HEK293 (cell line): ENCODE measurements around the gene CLNK.

Source experiments
- CTCF ChIA-PET: fragments of 350-600 bp; formaldehyde crosslinking; extraction: SDS; loops from one replicate; lab custom pipeline; 2021; ENCODE audit warnings: antibody characterized with exemption; lab: Yijun Ruan, JAX
- POLR2A ChIA-PET: fragments of 300-600 bp; formaldehyde crosslinking; extraction: SDS; loops from one replicate; lab custom pipeline; 2020; ENCODE audit warnings: antibody characterized with exemption, inconsistent platforms; lab: Yijun Ruan, JAX
- H3K27ac ChIP-seq: fragments of 200-500 bp; sonication (Bioruptor generic); 2 replicates; pipeline ENCODE4 v1.5.1; 2014; ENCODE audit warnings: low read depth, low read length, control low read depth, inconsistent platforms; ENCODE audit errors: extremely low read depth
- H3K36me3 ChIP-seq, 2 experiments: fragments of 200-500 bp in 1 of 2; sonication (Bioruptor generic) in 1 of 2; 1 replicate in 1 of 2; 2 replicates in 1 of 2; pipeline ENCODE4 v1.5.1; 2014 to 2017; ENCODE audit warnings: inconsistent platforms in 2 of 2, low read length in 2 of 2; ENCODE audit not compliant: control insufficient read depth in 2 of 2, insufficient read depth in 1 of 2
- H3K4me1 ChIP-seq: fragments of 200-500 bp; sonication (Bioruptor generic); 2 replicates; pipeline ENCODE4 v1.5.1; 2014; ENCODE audit warnings: mild to moderate bottlenecking, low read length, inconsistent platforms; ENCODE audit not compliant: control insufficient read depth, insufficient read depth
- H3K4me3 ChIP-seq: 2 replicates; pipeline ENCODE4 v1.5.1; 2011; ENCODE audit warnings: low read depth, mild to moderate bottlenecking, control low read depth, low read length, moderate library complexity
- H3K9me3 ChIP-seq: fragments of 200-500 bp; sonication (Bioruptor generic); 2 replicates; pipeline ENCODE4 v1.5.1; 2014; ENCODE audit warnings: low read depth, low read length, inconsistent platforms; ENCODE audit not compliant: control insufficient read depth, insufficient read depth
- BCL11A ChIP-seq: fragments of 450-650 bp; formaldehyde crosslinking; IDR thresholded peaks from 2 replicates; pipeline ENCODE4 v1.5.1; 2016; ENCODE audit warnings: low read depth, missing biosample characterization, missing genetic modification characterization
- IKZF3 ChIP-seq: fragments of 450-650 bp; IDR thresholded peaks from 2 replicates; pipeline ENCODE4 v1.5.0; 2018; ENCODE audit warnings: missing biosample characterization, mild to moderate bottlenecking, missing genetic modification characterization, moderate library complexity
- SP3 ChIP-seq: fragments of 450-650 bp; formaldehyde crosslinking; IDR thresholded peaks from 2 replicates; pipeline ENCODE4 v1.5.1; 2016; ENCODE audit warnings: missing biosample characterization, missing genetic modification characterization
- SP7 ChIP-seq: fragments of 450-650 bp; formaldehyde crosslinking; IDR thresholded peaks from 2 replicates; pipeline ENCODE4 v1.5.1; 2016; ENCODE audit warnings: missing biosample characterization, missing genetic modification characterization
- TRIM28 ChIP-seq: IDR thresholded peaks from 2 replicates; pipeline ENCODE4 v1.6.1; 2011; ENCODE audit warnings: low read length, control low read depth, borderline replicate concordance
- ZBTB1 ChIP-seq: fragments of 450-650 bp; formaldehyde crosslinking; IDR thresholded peaks from 2 replicates; pipeline ENCODE4 v1.5.1; 2016; ENCODE audit warnings: missing biosample characterization, missing genetic modification characterization
- ZBTB17 ChIP-seq: fragments of 450-650 bp; formaldehyde crosslinking; IDR thresholded peaks from 2 replicates; pipeline ENCODE4 v1.5.1; 2016; ENCODE audit warnings: missing biosample characterization, missing genetic modification characterization
- ZBTB7A ChIP-seq: fragments of 450-650 bp; formaldehyde crosslinking; IDR thresholded peaks from 2 replicates; pipeline ENCODE4 v1.5.1; 2016; ENCODE audit warnings: low read depth, missing biosample characterization, missing genetic modification characterization
- ZEB2 ChIP-seq: fragments of 450-650 bp; formaldehyde crosslinking; IDR thresholded peaks from 2 replicates; pipeline ENCODE4 v1.5.1; 2016; ENCODE audit warnings: missing biosample characterization, missing genetic modification characterization
- ZFP3 ChIP-seq: fragments of 450-650 bp; formaldehyde crosslinking; IDR thresholded peaks from 2 replicates; pipeline ENCODE4 v1.5.1; 2016; ENCODE audit warnings: low read depth, missing biosample characterization, missing genetic modification characterization
- ZFP41 ChIP-seq: fragments of 450-650 bp; formaldehyde crosslinking; IDR thresholded peaks from 2 replicates; pipeline ENCODE4 v1.5.1; 2016; ENCODE audit warnings: missing biosample characterization, missing genetic modification characterization, borderline replicate concordance
- ZNF140 ChIP-seq: fragments of 450-650 bp; formaldehyde crosslinking; IDR thresholded peaks from 2 replicates; pipeline ENCODE4 v1.5.1; 2016; ENCODE audit warnings: missing biosample characterization, missing genetic modification characterization
- ZNF211 ChIP-seq: fragments of 450-650 bp; formaldehyde crosslinking; IDR thresholded peaks from 2 replicates; pipeline ENCODE4 v1.5.1; 2016; ENCODE audit warnings: low read depth, missing biosample characterization, missing genetic modification characterization
- ZNF341 ChIP-seq: fragments of 450-650 bp; formaldehyde crosslinking; IDR thresholded peaks from 2 replicates; pipeline ENCODE4; 2016; ENCODE audit warnings: low read depth, missing biosample characterization, missing genetic modification characterization
- ZNF350 ChIP-seq: fragments of 450-650 bp; formaldehyde crosslinking; IDR thresholded peaks from 2 replicates; pipeline ENCODE4 v1.5.0; 2017; ENCODE audit warnings: missing biosample characterization, mild to moderate bottlenecking, missing genetic modification characterization
- ZNF473 ChIP-seq: fragments of 450-650 bp; formaldehyde crosslinking; IDR thresholded peaks from 2 replicates; pipeline ENCODE4 v1.5.1; 2017; ENCODE audit warnings: missing biosample characterization, missing genetic modification characterization
- ZNF521 ChIP-seq: fragments of 450-650 bp; formaldehyde crosslinking; IDR thresholded peaks from 2 replicates; pipeline ENCODE4 v1.5.1; 2017; ENCODE audit warnings: missing biosample characterization, mild to moderate bottlenecking, missing genetic modification characterization
- ZNF529 ChIP-seq: fragments of 450-650 bp; formaldehyde crosslinking; IDR thresholded peaks from 2 replicates; pipeline ENCODE4 v1.5.1; 2017; ENCODE audit warnings: missing genetic modification characterization, missing biosample characterization; ENCODE audit not compliant: insufficient replicate concordance
- ZNF549 ChIP-seq: fragments of 450-650 bp; IDR thresholded peaks from 2 replicates; pipeline ENCODE4 v1.5.1; 2018; ENCODE audit warnings: missing biosample characterization, missing genetic modification characterization, mild to moderate bottlenecking, inconsistent platforms, moderate library complexity
- ZNF561 ChIP-seq: fragments of 450-650 bp; IDR thresholded peaks from 2 replicates; pipeline ENCODE4 v1.5.1; 2018; ENCODE audit warnings: missing biosample characterization, missing genetic modification characterization, borderline replicate concordance
- ZNF571 ChIP-seq: fragments of 450-650 bp; formaldehyde crosslinking; IDR thresholded peaks from 2 replicates; pipeline ENCODE4 v1.5.0; 2017; ENCODE audit warnings: missing biosample characterization, missing genetic modification characterization
- ZNF596 ChIP-seq: fragments of 450-650 bp; IDR thresholded peaks from 2 replicates; pipeline ENCODE4 v1.5.0; 2018; ENCODE audit warnings: missing biosample characterization, mild to moderate bottlenecking, missing genetic modification characterization, moderate library complexity
- ZNF624 ChIP-seq: fragments of 450-650 bp; formaldehyde crosslinking; IDR thresholded peaks from 2 replicates; pipeline ENCODE4 v1.5.1; 2017; ENCODE audit warnings: missing biosample characterization, missing genetic modification characterization
- ZNF660 ChIP-seq: fragments of 450-650 bp; IDR thresholded peaks from 2 replicates; pipeline ENCODE4 v1.5.1; 2018; ENCODE audit warnings: missing biosample characterization, mild to moderate bottlenecking, missing genetic modification characterization
- ZNF747 ChIP-seq: fragments of 450-650 bp; formaldehyde crosslinking; IDR thresholded peaks from 2 replicates; pipeline ENCODE4 v1.5.1; 2016; ENCODE audit warnings: missing biosample characterization, missing genetic modification characterization
- ZNF768 ChIP-seq: fragments of 450-650 bp; formaldehyde crosslinking; IDR thresholded peaks from 2 replicates; pipeline ENCODE4 v1.5.1; 2018; ENCODE audit warnings: missing biosample characterization, mild to moderate bottlenecking, missing genetic modification characterization
- ZNF777 ChIP-seq: fragments of 450-650 bp; formaldehyde crosslinking; IDR thresholded peaks from 2 replicates; pipeline ENCODE4 v1.5.1; 2017; ENCODE audit warnings: missing biosample characterization, missing genetic modification characterization, borderline replicate concordance
- TF ChIP-seq, protein P1 (sequence below): fragments of 450-650 bp; formaldehyde crosslinking; IDR thresholded peaks from 2 replicates; pipeline ENCODE4 v1.5.1; 2017; ENCODE audit warnings: missing biosample characterization, missing genetic modification characterization
- TF ChIP-seq, protein P2 (sequence below): fragments of 450-650 bp; formaldehyde crosslinking; IDR thresholded peaks from 2 replicates; pipeline ENCODE4 v1.5.1; 2016; ENCODE audit warnings: missing biosample characterization, missing genetic modification characterization
- TF ChIP-seq, protein P3 (sequence below): fragments of 450-650 bp; formaldehyde crosslinking; optimal IDR thresholded peaks from 2 replicates; pipeline ENCODE3; 2016; ENCODE audit warnings: missing biosample characterization, mild to moderate bottlenecking, missing genetic modification characterization
- TF ChIP-seq, protein P4 (sequence below): IDR thresholded peaks from 2 replicates; pipeline ENCODE4 v1.6.1; 2011; ENCODE audit warnings: mild to moderate bottlenecking, low read depth, low read length, borderline replicate concordance

The CLNK gene

DNA sequence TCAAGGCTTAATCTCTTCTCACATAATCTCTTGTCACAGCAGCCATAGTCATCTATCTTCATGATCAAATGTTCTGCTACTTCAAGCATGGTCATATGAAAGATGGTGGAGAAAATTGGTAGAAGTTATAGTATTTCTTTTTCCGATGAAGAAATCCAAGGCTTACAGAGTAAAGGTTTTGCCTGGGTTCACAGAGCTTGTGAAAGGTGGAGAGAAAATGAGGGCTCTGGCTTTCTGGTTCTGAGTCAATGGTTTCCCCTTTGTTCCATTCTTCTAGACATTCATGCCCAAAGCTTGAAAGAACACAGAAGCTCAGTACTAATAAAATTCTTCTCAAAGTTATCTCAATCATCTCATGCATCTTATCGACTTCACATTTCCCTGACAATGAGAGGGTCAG lies 36.1 kb downstream of the CLNK start:
- POLR2A ChIA-PET: no interaction called here

DNA sequence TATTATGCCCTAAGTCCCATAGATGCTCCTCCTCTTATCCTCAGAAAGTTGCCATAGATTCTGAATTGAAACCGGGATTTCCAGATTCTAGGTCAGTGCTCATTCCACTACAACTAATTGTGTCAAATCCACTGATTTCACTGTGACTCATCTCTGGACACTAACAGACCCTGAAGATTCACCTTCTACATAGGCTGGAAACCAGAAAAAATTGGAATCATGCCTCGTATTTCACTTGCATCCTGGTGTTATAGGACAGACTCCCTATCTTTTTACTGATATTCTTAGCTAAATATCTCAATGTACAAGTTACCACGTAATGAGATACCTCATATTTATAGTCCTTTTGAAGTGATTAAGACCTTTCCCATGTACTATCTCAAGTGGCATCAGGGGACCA lies 36.7 kb downstream of the CLNK start:
- Histone ChIP-seq H3K27ac (no peak overlapping the region), H3K4me1 (no peaks in the 10 kb centered on the region), H3K4me3 (no peak overlapping the region), H3K9me3 (no peaks in the 10 kb centered on the region), H3K36me3 (no peaks in the 10 kb centered on the region)
- POLR2A ChIA-PET: no interaction called here
- TF ChIP-seq TRIM28 (no peak), ZNF660 (tag by site-specific recombination) (no peak), ZFP3 (no peak), BCL11A (no peak), ZNF529 (tag by site-specific recombination) (no peak), ZNF521 (tag by site-specific recombination) (no peak), IKZF3 (tag by site-specific recombination) (no peak), ZNF596 (tag by site-specific recombination) (no peak), ZNF549 (tag by site-specific recombination) (no peak), ZNF624 (tag by site-specific recombination) (no peak), ZNF561 (no peak), SP3 (tag by site-specific recombination) (no peak), ZNF350 (tag by site-specific recombination) (no peak), ZNF211 (tag by site-specific recombination) (no peak), ZNF768 (tag by site-specific recombination) (no peak), ZNF473 (no peak)
- TF ChIP-seq, protein P1, sequence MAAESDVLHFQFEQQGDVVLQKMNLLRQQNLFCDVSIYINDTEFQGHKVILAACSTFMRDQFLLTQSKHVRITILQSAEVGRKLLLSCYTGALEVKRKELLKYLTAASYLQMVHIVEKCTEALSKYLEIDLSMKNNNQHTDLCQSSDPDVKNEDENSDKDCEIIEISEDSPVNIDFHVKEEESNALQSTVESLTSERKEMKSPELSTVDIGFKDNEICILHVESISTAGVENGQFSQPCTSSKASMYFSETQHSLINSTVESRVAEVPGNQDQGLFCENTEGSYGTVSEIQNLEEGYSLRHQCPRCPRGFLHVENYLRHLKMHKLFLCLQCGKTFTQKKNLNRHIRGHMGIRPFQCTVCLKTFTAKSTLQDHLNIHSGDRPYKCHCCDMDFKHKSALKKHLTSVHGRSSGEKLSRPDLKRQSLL (tag by site-specific recombination): no peak
- TF ChIP-seq, protein P2, sequence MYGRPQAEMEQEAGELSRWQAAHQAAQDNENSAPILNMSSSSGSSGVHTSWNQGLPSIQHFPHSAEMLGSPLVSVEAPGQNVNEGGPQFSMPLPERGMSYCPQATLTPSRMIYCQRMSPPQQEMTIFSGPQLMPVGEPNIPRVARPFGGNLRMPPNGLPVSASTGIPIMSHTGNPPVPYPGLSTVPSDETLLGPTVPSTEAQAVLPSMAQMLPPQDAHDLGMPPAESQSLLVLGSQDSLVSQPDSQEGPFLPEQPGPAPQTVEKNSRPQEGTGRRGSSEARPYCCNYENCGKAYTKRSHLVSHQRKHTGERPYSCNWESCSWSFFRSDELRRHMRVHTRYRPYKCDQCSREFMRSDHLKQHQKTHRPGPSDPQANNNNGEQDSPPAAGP (tag by site-specific recombination): no peak
- TF ChIP-seq, protein P3, sequence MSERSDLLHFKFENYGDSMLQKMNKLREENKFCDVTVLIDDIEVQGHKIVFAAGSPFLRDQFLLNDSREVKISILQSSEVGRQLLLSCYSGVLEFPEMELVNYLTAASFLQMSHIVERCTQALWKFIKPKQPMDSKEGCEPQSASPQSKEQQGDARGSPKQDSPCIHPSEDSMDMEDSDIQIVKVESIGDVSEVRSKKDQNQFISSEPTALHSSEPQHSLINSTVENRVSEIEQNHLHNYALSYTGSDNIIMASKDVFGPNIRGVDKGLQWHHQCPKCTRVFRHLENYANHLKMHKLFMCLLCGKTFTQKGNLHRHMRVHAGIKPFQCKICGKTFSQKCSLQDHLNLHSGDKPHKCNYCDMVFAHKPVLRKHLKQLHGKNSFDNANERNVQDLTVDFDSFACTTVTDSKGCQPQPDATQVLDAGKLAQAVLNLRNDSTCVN (tag by site-specific recombination): no peak
- TF ChIP-seq, all 188 proteins: peak for 0
- CTCF ChIA-PET: interaction anchor here (0.6 kb wide), 1 partner anchor 346 kb away, joined by 3 read pairs; no protein-coding TSS in a partner anchor

More for the DNA sequence above, 36.1 kb downstream of the CLNK start:
- TF ChIP-seq ZEB2 (tag by site-specific recombination) (no peak), ZBTB1 (no peak), ZBTB7A (tag by site-specific recombination) (no peak), ZNF777 (tag by site-specific recombination) (no peak), ZNF571 (tag by site-specific recombination) (no peak), ZBTB17 (tag by site-specific recombination) (no peak), ZNF341 (no peak), SP7 (tag by site-specific recombination) (no peak), ZNF140 (tag by site-specific recombination) (no peak), ZFP41 (tag by site-specific recombination) (no peak), ZNF747 (no peak)
- TF ChIP-seq, protein P4, sequence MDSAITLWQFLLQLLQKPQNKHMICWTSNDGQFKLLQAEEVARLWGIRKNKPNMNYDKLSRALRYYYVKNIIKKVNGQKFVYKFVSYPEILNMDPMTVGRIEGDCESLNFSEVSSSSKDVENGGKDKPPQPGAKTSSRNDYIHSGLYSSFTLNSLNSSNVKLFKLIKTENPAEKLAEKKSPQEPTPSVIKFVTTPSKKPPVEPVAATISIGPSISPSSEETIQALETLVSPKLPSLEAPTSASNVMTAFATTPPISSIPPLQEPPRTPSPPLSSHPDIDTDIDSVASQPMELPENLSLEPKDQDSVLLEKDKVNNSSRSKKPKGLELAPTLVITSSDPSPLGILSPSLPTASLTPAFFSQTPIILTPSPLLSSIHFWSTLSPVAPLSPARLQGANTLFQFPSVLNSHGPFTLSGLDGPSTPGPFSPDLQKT: no peak
- TF ChIP-seq, protein P2 (tag by site-specific recombination): no peak
- TF ChIP-seq, all 188 proteins: peak for 0
- H3K4me3 ChIP-seq: no peak overlapping the region
- H3K27ac ChIP-seq: no peak overlapping the region
- H3K9me3 ChIP-seq: no peaks in the 10 kb centered on the region
- CTCF ChIA-PET: interaction anchor here (0.6 kb wide), 1 partner anchor 345 kb away, joined by 3 read pairs; no protein-coding TSS in a partner anchor
- H3K36me3 ChIP-seq: no peaks in the 10 kb centered on the region
- no peaks in the 10 kb centered on the region for H3K4me1 ChIP-seq
